Stimulated activated naive CD4-positive, alpha-beta T cell (primary cell): ENCODE measurements around the gene HDAC5.
"Not testable (repeated sequence)": the region's sequence is repeated elsewhere in the genome, so short reads cannot be mapped to it uniquely, and the experiment has no call there.

Experiments
- DNase-seq, 6 experiments: peaks; one replicate each; lab custom pipeline; 2025; lab: John Stamatoyannopoulos, UW

HDAC5 gene

DNA sequence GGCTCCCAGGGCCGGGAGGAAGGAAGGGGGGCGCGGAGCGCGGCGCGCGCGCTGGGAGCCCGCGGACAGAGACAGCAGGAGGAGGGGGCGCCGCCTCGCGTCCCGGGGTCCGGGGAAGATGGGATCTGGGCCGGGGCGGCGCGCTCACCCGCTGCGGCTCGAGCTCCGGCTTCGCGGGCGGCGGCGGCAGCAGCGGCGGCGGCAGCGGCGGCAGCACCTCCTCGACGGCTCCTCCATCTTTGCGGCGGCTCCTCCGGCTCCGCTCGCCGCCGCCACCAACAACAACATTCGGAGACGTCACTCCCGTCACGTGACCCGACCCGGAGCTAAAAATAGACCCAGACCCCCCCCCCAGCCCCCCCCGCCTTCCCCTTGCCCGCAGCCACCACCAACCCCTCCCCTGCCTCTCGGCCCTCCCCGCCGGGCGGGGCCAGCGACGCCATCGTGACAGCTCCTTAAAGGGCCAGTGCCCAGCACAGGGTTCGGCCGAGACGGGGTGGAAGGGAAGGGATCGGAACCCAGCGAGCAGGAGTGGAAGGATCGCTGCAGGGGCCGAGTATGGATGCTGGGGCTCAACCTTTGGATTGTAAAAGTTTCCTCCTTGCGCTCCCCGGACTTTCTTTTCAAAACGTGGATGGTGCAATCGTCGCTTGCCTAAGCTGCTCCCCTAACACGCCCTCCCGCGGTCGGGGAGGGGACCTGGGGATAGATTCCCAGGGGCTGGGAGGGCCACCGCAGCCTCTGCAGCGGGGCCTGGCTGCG is at the start of gene HDAC5:
Gene HDAC5, minus strand, starts transcription at position 286 of the 762 bp plus-strand sequence. CDS start 6,126 bp downstream, outside the sequence.
- peak; percentile 93 to 96 (median 96) for DNase-seq

DNA sequence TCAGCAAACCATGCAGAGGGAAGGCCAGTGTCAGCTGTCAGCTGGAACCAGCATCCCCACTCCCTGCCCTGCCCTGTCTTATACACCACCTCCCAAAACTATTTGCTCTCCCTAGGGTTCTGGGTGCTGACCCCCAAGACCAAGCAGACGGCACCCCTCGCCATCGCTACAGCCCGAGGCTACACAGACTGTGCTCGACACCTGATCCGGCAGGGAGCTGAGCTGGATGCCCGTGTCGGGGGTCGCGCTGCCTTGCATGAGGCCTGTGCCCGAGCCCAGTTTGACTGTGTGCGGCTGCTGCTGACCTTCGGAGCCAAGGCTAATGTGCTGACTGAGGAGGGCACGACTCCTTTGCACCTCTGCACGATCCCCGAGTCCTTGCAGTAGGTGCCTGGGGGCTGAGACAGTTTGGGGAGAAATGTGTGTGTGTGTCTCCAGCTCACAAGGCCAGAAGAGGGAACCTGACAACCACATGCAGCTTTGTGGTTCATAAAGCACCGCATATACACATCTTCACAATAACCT is 48.6 kb upstream of the HDAC5 start:
- DNase-seq, result no peak

DNA sequence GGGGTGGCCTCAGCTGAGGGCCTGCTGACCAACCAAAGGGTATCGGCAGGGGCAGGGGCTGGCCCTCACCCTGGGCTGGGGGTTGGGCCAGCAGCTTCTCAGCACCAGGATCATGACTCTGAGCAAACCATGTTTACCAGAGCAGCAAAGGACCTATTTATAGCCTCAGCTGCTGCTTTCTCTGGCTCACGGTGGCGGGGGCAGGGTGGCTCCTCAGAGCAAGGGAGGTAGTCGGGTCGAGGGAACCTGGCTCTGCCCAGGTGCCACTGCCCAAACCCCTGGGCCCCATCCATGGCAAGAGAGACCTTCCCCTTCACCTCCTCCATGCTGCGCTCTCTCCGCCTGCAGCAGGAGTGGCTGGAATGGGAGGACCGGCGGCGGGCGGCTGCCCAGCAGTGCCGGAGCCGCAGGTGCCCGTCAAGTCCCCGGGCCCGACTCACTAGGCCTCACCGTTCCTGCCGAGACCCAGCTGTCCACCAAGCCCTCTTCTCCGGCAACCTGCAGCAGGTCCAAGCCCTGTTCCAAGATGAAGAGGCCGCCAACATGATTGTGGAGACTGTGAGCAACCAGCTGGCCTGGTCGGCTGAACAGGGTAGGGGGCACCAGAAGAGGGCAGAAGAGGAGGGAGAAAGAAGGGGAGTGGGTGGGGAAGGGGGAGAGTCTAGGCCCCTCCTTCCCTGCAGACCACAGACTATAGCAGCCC is 47.2 kb upstream of the HDAC5 start, which contains the start of gene ASB16:
Gene ASB16, plus strand, starts transcription at position 206 of the 703 bp plus-strand sequence. Its CDS starts 86 bp downstream, at position 292.
- DNase-seq, result no peak

DNA sequence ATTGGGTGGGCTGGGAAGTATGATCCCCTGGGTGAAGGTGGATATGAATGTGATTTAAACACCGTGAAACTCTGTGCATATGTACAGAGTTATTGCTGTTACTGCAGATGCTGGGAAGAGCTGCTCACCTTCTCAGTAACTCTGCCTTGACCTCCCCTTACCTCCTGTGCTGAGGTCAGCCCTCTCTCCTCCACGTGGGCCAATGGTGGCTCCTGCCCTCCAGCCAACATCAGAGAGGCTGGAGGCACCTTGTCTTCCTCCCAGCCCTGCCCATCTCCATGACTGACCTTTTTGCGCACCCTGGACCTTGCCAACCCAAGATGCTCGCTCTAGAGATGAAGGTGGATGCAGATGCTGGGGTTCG is 46.7 kb upstream of the HDAC5 start:
- no peak for DNase-seq

DNA sequence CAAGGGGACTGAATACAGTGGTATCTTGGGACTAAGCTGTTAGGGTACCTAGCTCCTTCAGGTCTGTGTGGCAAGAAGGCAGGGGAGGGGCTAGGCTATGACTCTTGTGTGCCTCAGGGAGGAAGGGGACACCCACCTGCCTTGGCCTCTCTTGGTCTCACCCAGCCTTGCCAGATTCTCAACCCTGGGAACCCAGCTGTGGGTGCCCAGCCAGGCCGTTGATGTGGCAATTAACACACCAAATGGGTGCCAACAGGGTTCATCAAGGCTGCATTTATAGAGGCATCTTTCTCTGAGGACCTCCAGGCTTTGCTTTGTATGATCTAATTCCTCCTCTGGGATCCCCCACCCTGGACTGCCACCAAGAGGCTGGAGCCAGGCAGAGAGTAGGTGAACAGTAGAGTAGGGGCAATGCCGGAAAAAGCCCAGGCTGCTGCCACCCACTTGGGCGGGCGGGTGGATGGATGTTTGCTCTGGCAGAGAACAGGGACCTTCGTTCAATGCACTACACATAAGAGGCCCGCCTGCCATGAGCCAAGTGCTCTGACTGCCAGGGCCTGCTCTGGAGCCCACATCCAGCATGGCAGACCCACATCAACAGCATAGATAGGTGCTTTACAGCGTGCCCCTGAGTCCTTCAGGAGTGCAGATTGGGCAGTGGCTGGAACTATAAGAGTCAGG is 43.9 kb upstream of the HDAC5 start:
- no peak for DNase-seq

DNA sequence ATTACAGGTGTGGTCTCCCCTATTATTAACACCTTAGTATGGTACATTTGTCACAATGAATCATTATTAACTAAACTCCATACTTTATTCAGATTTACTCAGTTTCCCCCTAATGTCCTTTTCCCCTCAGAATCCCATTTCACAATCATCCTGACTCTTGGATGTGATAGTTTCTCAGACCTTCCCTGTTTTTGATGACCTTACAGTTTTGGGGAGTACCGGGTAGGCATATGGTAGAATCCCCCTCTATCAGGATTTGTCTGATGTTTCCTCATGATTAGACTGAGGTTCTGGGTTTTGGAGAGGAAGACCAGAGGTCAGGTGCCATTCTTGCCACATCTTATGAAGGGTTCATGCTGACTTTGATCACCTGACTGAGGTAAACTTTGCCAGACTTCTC is 41.0 kb upstream of the HDAC5 start:
- no peak for DNase-seq

DNA sequence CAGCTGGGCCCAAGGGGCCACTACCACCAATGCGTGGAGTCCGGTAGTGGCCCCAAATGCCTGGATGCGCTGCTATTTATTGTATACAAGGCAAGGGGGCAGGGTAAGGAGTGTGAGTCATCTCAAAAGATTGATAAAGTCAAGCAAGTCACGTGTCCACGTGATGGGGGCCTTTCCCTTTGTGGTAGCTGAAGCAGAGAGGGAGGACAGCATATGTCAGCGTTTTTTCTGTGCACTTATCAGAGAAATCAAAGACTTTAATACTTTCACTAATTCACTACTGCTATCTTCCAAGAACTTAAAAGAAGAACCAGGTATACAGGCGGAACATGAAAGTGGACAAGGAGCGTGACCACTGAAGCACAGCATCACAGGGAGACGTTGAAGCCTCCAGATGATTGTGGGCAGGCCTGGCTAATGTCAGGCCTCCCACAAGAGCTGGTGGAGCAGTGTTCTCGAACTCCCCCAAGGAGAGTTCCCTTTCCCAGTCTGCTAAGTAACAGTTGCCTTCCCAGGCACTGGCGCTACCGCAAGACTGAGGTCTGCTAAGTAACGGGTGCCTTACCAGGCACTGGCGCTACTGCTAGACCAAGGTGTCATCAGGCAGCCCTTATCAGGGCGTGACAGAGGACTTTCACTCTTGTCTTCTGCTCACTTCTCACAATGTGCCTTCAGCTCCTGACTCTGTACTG is 36.2 kb upstream of the HDAC5 start:
- DNase-seq, result no peak

DNA sequence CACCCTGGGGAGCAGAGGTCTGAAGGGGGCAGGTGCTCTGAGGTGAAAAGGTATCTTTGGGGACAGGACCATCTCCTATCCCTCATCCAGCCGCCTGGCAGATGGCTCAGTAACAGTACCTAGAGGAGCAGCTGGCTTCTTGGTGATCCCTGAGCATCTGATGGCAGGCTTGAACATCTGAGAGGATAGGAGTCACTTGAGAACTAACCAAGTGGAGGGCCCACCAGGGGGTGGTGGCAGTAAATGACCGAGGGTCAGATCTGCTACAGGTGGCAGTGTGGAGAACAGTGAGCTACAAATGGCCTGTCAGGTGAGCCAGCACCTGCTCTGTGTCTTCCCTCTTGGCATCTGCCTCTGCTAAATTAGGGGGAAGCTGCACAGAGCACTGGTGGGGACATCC is 32.0 kb upstream of the HDAC5 start:
- DNase-seq, result no peak

DNA sequence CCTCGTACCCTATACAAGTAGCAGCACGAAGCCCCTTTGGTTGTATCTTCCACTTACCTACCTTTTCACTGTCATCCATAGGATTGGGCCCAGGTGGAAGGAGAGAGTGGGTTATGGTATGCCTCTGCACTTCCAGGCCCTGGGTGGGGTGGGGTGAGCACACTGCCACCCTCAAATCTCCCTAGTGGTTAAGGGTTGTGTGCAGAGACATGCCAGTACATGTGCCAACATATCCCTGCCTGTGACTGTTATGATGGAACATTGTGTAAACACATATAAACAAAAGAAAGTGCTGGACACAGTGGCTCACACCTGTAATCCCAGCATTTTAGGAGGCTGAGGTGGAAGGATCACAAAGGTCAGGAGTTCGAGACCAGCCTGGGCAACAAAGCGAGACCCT is 29.4 kb upstream of the HDAC5 start:
- DNase-seq, result no peak

DNA sequence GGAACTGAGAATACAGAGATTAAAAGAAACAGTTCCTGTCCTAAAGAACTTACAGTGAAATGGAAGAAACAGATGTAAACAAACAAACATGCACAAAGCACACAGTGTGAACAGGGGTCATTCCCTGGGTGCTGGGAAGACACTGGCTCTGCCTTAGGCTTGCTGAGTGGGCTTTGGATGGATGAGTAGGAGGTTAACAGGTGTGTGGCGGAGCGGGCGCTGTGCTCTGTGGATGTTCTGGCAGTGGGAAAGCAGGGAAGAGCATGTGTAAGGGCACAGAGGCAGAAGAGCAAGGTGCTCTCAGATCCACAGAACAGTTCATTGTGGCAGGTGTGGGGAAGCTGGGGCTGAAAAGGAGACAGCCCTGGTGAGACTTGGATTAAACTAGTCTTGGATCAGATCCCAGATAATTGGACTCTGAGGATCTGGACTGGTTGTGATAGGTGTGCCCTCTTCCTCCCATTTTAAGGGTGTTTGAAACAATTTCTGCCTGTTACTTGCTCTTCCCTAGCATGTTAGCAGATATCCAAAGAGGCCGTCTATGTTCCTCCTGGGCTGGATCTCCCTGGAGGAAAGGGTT is 26.4 kb upstream of the HDAC5 start:
- no peak for DNase-seq

DNA sequence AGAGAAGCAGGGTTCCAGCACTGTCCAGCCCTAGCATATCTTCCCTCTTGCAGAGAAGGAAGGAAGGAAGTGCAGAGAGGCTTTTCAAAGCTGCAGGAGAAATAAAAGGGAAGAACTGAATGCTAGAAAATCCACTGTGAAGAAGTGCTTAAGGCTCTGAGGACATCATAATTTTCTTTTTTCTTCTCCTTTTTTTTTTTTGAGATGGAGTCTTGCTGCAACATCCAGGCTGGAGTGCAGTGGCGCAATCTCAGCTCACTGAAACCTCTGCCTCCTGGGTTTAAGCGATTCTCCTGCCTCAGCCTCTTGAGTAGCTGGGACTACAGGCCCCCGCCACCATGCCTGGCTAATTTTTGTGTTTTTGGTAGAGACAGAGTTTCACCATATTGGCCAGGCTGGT is 25.6 kb upstream of the HDAC5 start:
- DNase-seq, result not testable (repeated sequence)

DNA sequence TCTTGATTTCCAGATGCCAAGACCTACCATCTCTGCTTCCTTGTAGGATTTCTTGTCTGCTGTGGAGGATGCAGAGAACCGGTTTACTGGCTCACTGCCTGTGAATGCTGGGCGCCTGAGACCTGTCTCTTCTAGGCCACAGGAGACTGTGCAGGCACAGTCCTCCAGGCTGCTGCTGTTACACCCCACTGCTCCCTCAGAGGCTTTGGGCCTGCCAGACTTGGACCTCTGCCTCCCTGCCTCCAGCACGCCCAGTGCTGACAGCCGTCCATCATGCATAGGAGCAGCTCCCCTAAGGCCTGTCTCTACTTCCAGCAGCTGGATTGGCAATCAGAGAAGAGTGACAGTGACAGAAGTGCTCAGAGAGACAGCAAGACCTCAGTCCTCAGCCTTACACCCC is 24.4 kb upstream of the HDAC5 start:
- no peak for DNase-seq

DNA sequence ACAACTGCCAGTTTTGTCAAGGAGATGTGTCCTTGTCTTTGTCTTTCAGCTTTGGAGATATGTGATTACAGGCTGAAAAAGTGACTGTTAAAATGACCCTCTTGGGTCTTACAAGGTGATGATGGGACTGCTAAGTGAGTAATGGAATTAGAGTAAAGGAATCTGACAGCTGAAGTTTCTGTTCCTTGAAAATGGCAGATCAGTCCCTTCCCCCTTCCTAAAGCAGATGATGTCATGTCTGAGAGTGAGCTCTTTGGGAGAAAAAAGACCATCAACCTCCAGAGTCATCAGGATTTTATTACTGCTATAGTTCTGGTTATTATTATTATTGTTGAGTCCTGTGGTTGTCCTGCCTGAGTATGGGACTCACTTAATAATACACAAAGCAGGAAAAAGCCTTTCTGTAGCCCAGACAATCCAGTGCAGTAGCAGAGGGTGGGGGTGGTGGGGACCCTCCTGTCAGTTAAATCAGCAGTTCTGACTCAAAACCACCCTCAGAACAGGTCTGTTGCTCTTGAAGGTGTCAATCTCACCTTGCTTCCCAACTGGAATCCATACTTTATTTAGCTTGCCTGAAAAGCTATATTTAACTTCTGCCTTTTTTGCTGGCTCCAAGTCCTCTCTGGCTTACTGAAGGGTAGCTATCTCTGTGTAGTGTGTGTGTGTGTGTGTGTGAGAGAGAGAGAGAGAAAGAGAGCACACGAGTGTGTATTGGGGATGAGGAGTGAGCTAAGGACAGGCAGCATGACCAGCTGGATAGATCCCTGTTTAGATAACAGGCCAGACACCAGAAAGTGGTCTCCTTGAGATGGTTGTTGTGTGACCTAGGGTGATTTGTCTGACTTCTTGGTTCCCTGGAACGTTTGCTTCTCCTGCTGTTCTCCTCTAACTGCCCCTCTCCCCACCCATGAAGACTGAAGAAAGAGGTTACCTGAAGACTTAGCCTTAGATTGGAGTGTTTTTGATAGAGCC is 23.2 kb upstream of the HDAC5 start:
- no peak for DNase-seq

DNA sequence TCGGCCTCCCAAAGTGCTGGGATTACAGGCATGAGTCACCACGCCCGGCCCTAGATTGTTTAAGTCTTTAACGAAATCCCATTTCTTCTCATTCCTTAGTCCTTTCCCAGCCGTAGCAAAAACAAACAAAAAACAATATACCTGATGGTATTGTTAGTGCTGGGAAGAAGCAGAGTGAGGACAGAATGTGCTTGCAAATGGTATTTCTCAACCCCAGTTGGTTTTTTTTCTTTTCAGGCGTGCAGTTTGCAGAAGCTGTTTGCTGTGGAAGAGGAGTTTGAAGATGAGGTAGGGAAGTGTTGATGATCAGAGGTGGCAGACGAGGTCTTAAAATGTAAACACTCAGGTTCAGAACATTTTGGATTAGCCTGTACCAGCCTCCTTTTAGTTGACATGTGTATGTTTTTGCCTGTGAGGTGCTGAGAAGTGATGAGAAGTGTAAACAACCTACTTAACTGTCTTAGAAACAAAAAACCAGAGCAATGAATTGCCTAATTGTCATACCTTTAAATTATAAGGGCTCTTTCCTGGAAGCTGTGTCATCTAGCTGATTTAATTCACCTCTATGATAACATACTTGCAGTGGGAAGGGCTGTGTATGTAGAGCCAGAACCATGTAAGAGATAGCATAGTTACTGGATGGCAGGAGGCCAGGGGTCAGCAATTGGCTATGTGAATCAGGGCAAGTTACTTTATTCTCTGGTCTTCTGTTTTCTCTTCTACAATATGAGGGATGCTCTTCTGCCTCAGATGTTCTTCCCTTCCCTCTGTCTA is 21.7 kb upstream of the HDAC5 start:
- no peak for DNase-seq

DNA sequence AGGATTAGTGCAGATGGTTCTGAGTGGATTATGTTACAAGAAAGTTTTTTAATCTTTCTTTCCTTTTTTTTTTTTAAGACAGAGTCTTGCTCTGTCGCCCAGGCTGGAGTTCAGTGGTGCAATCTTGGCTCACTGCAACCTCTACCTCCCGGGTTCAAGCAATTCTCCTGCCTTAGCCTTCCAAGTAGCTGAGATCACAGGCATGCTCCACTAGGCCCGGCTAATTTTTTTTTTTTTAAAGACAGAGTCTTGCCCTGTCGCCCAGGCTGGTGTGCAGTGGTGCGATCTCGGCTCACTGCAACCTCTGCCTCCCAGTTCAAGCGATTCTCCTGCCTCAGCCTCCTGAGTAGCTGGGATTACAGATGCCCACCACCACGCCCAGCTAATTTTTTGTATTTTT is 20.5 kb upstream of the HDAC5 start:
- DNase-seq, result not testable (repeated sequence)

DNA sequence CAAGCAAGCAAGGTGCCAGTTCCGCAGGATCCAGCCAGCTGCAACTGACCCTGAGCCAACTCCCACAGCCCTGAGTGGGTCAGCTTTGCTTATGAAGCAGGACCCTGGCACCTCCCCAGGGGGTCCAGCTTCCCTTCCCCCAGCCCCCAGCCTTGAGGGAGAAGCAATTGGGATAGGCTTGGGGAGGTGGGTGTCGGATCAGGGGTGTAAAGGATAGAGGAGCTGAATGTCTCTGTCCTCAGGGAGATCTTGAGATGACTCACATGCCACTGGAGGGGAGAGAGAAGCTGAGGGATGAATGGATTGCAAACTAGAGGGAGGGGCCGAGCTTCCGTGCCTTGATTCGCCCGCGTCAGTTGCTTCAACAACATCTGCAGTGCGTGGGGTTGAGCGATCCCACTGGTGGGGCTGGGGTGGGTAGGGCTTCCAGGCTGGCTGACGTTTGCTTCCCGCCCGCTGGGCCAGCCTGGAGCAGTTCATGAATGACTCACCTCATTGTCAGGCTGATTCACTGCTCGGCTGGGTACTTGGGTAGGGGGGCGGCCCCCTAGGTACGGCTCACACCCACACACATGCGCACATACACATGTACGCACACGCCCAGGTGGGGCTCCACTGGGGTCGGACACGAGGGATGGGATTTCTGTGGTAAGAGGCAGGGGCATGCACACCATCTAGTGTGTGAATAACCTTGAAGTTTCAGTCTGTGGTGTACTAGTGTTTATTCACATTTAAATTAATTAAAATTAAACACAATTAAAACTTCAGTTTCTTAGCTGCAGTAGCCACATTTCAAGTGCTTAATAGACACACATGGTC is 14.7 kb upstream of the HDAC5 start:
- DNase-seq, result no peak

DNA sequence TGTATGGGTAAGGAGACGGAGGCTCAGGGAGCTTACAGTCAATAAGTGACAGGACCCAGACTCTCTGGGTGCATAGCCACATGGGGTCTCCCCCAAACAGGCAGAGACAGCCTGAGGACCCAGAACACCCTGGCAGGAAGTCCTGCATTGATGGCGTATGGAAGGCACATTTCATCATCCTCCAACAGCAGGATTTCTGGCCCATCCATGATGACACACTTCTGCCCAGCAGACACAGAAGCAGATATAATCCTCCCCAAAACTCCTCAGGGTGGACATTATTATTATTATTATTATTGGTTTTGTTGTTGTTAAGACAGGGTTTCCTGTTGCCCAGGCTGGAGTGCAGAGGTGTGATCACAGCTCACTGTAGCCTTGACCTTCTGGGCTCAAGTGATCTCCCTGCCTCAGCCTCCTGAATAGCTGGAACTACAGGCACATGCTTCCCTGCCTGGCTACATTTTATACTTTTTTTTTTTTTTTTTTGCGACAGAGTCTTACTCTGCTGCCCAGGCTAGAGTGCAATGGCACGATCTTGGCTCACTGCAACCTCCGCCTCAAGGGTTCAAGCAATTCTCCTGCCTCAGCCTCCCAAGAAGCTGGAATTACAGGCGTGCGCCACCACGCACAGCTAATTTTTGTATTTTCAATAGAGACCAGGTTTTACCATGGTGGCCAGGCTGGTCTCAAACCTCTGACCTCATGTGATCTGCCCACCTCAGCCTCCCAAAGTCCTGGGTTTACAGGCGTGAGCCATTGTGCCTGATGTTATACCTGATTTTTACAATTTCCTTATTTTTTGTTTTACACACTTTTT is 11.5 kb upstream of the HDAC5 start:
- no peak for DNase-seq

DNA sequence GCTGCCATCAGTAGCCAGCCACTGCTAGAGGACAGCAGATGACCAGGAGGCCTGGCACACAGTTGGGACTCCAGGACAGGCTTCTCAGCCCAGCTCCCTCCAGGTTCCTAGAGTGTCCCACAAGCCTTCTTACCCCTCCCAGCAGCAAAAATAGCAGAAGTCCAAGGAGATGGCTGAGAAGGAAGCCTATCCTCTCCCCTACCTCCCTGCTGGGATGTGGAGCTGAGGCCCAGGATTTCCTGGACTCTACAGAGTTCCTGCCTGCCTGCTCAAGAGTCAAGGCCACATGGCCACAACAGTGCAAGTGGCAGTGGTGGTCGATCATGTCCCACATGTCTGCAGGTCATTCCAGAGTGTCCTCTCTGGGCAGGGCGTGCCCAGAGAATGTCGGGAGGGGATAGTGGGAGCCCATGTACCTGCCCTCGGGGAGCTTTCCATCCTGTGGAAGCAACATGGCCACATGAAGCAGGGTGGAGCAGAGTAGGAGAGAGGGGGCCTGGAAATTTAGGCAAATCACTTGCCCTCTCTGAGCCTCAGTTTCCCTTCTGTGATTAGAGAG is 10.6 kb upstream of the HDAC5 start:
- no peak for DNase-seq
